ENCODE results near the gene STK24.

- TF ChIP-seq, protein P1, sequence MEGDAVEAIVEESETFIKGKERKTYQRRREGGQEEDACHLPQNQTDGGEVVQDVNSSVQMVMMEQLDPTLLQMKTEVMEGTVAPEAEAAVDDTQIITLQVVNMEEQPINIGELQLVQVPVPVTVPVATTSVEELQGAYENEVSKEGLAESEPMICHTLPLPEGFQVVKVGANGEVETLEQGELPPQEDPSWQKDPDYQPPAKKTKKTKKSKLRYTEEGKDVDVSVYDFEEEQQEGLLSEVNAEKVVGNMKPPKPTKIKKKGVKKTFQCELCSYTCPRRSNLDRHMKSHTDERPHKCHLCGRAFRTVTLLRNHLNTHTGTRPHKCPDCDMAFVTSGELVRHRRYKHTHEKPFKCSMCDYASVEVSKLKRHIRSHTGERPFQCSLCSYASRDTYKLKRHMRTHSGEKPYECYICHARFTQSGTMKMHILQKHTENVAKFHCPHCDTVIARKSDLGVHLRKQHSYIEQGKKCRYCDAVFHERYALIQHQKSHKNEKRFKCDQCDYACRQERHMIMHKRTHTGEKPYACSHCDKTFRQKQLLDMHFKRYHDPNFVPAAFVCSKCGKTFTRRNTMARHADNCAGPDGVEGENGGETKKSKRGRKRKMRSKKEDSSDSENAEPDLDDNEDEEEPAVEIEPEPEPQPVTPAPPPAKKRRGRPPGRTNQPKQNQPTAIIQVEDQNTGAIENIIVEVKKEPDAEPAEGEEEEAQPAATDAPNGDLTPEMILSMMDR (IDR thresholded peaks at IDR 0.05 in 4 of 5, conservative IDR thresholded peaks at IDR 0.05 in 1 of 5), result no peak
- TF ChIP-seq POLR2A (IDR thresholded peaks at IDR 0.05), result no peak
Measured at GRCh38 chr13:98420554-98421175, 156.2 kb downstream of the STK24 start.

Data from gastrocnemius medialis (tissue), 4 donors.